Calu3 (cell line): ENCODE measurements around the gene CBFA2T3. TPM values are rescaled to one million over a fixed set of nuclear protein-coding genes. Genes with fewer than 3 reads are reported as not detected.
"Not testable (repeated sequence)": the region's sequence is repeated elsewhere in the genome, so short reads cannot be mapped to it uniquely, and the experiment has no call there.

ENCODE experiments used
- BruUV-seq: library from RNA; stranded (reverse); fragments of 400-500 nt; replicated peaks from 2 replicates; lab custom pipeline; 2021; lab: Mats Ljungman, UMichigan
- CTCF ChIA-PET: fragments of 300-600 bp; sonication (Branson Sonifier 250); formaldehyde crosslinking; loops from one replicate; lab custom pipeline; 2022; ENCODE audit warnings: antibody characterized with exemption; lab: Charles Lee
- DNase-seq: peaks from one replicate; pipeline ENCODE4 v3.0.0; 2022
- H3K27ac Mint-ChIP-seq: one replicate; pipeline ENCODE4 v1.8.0; 2022; ENCODE audit warnings: mixed read lengths; ENCODE audit not compliant: unreplicated experiment
- H3K27me3 Mint-ChIP-seq: one replicate; pipeline ENCODE4 v1.8.0; 2022; ENCODE audit warnings: mixed read lengths; ENCODE audit not compliant: unreplicated experiment
- H3K36me3 Mint-ChIP-seq: one replicate; pipeline ENCODE4 v1.8.0; 2022; ENCODE audit warnings: mild to moderate bottlenecking, moderate library complexity, mixed read lengths; ENCODE audit not compliant: insufficient read depth, unreplicated experiment
- H3K4me1 Mint-ChIP-seq: one replicate; pipeline ENCODE4 v1.8.0; 2022; ENCODE audit warnings: mild to moderate bottlenecking, low read depth, mixed read lengths; ENCODE audit not compliant: unreplicated experiment
- H3K4me3 Mint-ChIP-seq: one replicate; pipeline ENCODE4 v1.8.0; 2022; ENCODE audit warnings: mild to moderate bottlenecking, low read depth, moderate library complexity, mixed read lengths; ENCODE audit not compliant: unreplicated experiment
- H3K9me3 Mint-ChIP-seq: one replicate; pipeline ENCODE4 v1.8.0; 2022; ENCODE audit warnings: low read depth, mixed read lengths; ENCODE audit not compliant: unreplicated experiment
- CTCF ChIP-seq: fragments of 200-600 bp; IDR thresholded peaks from one replicate; pipeline ENCODE4 v1.8.0; 2022; ENCODE audit warnings: antibody characterized with exemption; ENCODE audit not compliant: unreplicated experiment
- intact Hi-C: fragments of 100-400 bp; cut with micrococcal nuclease; formaldehyde crosslinking; loops from one replicate; pipeline ENCODE4 v1.10.0; 2022; ENCODE audit not compliant: unreplicated experiment
- total RNA-seq: library from RNA; stranded (reverse); gene quantifications from 2 replicates; pipeline ENCODE4 v1.2.3, GENCODE V29; 2022

The CBFA2T3 gene
- total RNA-seq, 1 experiment from 2014 or later, result not detected

- no peak for DNase-seq
- intact Hi-C loops, result no loop called here
- no TSS peak for BruUV-seq
Observed at GRCh38 chr16:88895335-88895734, 81.7 kb downstream of the CBFA2T3 start.

GRCh38 chr16:88894681-88895300 is 82.2 kb downstream of the CBFA2T3 start:
- TF ChIP-seq CTCF, result no peak
- Mint-ChIP-seq H3K36me3 (peaks cover 4% of the 10 kb centered on the region), H3K27me3 (peaks cover 86% of the 10 kb centered on the region), H3K27ac (no peak overlapping the region), H3K9me3 (peaks cover 1% of the 10 kb centered on the region), H3K4me1 (no peaks in the 10 kb centered on the region), H3K4me3 (no peak overlapping the region)
- no TSS peak for BruUV-seq
- intact Hi-C loops, result no loop called here
- CTCF ChIA-PET, result no interaction called here
- DNase-seq, result no peak

More at GRCh38 chr16:88895335-88895734, 81.7 kb downstream of the CBFA2T3 start:
- no peak overlapping the region for H3K4me3 Mint-ChIP-seq
- H3K36me3 Mint-ChIP-seq, result peaks cover 4% of the 10 kb centered on the region
- TF ChIP-seq CTCF, result no peak
- no peak overlapping the region for H3K27ac Mint-ChIP-seq
- no peaks in the 10 kb centered on the region for H3K4me1 Mint-ChIP-seq
- H3K9me3 Mint-ChIP-seq, result no peaks in the 10 kb centered on the region
- CTCF ChIA-PET, result no interaction called here
- peaks cover 83% of the 10 kb centered on the region for H3K27me3 Mint-ChIP-seq

DNA sequence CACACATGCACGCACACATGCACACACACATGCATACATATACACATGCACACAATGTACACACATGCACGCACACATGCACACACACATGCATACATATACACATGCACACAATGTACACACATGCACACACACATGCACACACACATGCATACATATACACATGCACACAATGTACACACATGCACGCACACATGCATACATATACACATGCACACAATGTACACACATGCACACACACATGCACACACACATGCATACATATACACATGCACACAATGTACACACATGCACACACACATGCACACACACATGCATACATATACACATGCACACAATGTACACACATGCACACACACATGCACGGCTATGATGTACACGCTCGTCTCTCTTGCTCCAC is 82.7 kb downstream of the CBFA2T3 start:
- H3K36me3 Mint-ChIP-seq, H3K27ac Mint-ChIP-seq, intact Hi-C loops, BruUV-seq, H3K9me3 Mint-ChIP-seq, DNase-seq, H3K4me1 Mint-ChIP-seq, H3K4me3 Mint-ChIP-seq, CTCF ChIA-PET: not testable (repeated sequence)
- peaks cover 86% of the 10 kb centered on the region for H3K27me3 Mint-ChIP-seq

- H3K9me3 Mint-ChIP-seq, result peaks cover 2% of the 10 kb centered on the region
- intact Hi-C loops, result no loop called here
- CTCF ChIA-PET, result no interaction called here
- peaks cover 78% of the 10 kb centered on the region for H3K27me3 Mint-ChIP-seq
- peaks cover 10% of the 10 kb centered on the region for H3K36me3 Mint-ChIP-seq
- no TSS peak for BruUV-seq
- no peaks in the 10 kb centered on the region for H3K4me1 Mint-ChIP-seq
- no peak overlapping the region for H3K27ac Mint-ChIP-seq
- no peak overlapping the region for H3K4me3 Mint-ChIP-seq
- no peak for DNase-seq
- TF ChIP-seq CTCF, result no peak
Observed at GRCh38 chr16:88893127-88893968, 83.7 kb downstream of the CBFA2T3 start.
